ENCODE data around the gene C16orf87. TPM values are rescaled to one million over a fixed set of nuclear protein-coding genes. Genes with fewer than 3 reads are reported as not detected.
"Not testable (repeated sequence)": the region's sequence is repeated elsewhere in the genome, so short reads cannot be mapped to it uniquely, and the experiment has no call there.

The C16orf87 gene
- polyA plus RNA-seq (ENCODE audit: insufficient read length in 10 of 10): 10 to 100 TPM; 21.1 to 33.2 (median 25.4) TPM
- long read RNA-seq, donor 1, full-length matches to known transcripts: 10 of 10 reads
- long read RNA-seq, donor 1, partial matches to known transcripts: 0 of 10 reads
- long read RNA-seq, donor 1, other reads (novel, unspliced or antisense): 0 of 10 reads
- long read RNA-seq, donor 2, transcript C16orf87-201 (4 exons, 1,585 nt): major isoform, 6 of 6 reads
- long read RNA-seq, donor 2, partial matches to known transcripts: 0 of 6 reads
- long read RNA-seq, donor 2, other reads (novel, unspliced or antisense): 0 of 6 reads
- long read RNA-seq, donor 3: 0 reads
- long read RNA-seq, donor 4, full-length matches to known transcripts: 6 of 6 reads
- long read RNA-seq, donor 4, partial matches to known transcripts: 0 of 6 reads
- long read RNA-seq, donor 4, other reads (novel, unspliced or antisense): 0 of 6 reads
- long read RNA-seq, donor 5, full-length matches to known transcripts: 9 of 9 reads
- long read RNA-seq, donor 5, partial matches to known transcripts: 0 of 9 reads
- long read RNA-seq, donor 5, other reads (novel, unspliced or antisense): 0 of 9 reads
- long read RNA-seq, donor 6, full-length matches to known transcripts: 17 of 17 reads
- long read RNA-seq, donor 6, partial matches to known transcripts: 0 of 17 reads
- long read RNA-seq, donor 6, other reads (novel, unspliced or antisense): 0 of 17 reads
- long read RNA-seq, donor 7, partial matches to known transcripts: 0 of 3 reads
- long read RNA-seq, donor 7, other reads (novel, unspliced or antisense): 0 of 3 reads
- long read RNA-seq, donor 8, full-length matches to known transcripts: 10 of 10 reads
- long read RNA-seq, donor 8, partial matches to known transcripts: 0 of 10 reads
- long read RNA-seq, donor 8, other reads (novel, unspliced or antisense): 0 of 10 reads
- long read RNA-seq, donor 9: 0 reads

GRCh38 chr16:46830902-46831647 lies at the start of gene C16orf87:
TSS of gene C16orf87 (minus strand) at chr16:46831180. CDS start at chr16:46831149, 31 bp downstream.
- peak; percentile 91 to 98 (median 95) for DNase-seq

GRCh38 chr16:46875243-46875642 lies 44.3 kb upstream of the C16orf87 start:
- no peak for DNase-seq

GRCh38 chr16:46873201-46873600 lies 42.2 kb upstream of the C16orf87 start:
- DNase-seq: no peak

- peak in 1 of 3 donors; percentile 10 for DNase-seq
These were observed 40.6 kb upstream of the C16orf87 start for GRCh38 chr16:46871597-46871996.

GRCh38 chr16:46868891-46869290 lies 37.9 kb upstream of the C16orf87 start:
- not testable (repeated sequence) for DNase-seq

- not testable (repeated sequence) for DNase-seq
These were observed 36.5 kb upstream of the C16orf87 start for GRCh38 chr16:46867486-46867885.

GRCh38 chr16:46866286-46866685 lies 35.3 kb upstream of the C16orf87 start:
- no peak for DNase-seq

- DNase-seq: no peak
These were observed 31.8 kb upstream of the C16orf87 start for GRCh38 chr16:46862555-46863447.

GRCh38 chr16:46859719-46860152 lies 28.8 kb upstream of the C16orf87 start:
- peak in 1 of 3 donors; percentile 50 for DNase-seq

- DNase-seq: no peak
These were observed 27.2 kb upstream of the C16orf87 start for GRCh38 chr16:46858151-46858550.

GRCh38 chr16:46857368-46857945 lies 26.5 kb upstream of the C16orf87 start:
- DNase-seq: peak; percentile 27 to 61 (median 34)

GRCh38 chr16:46855389-46855788 lies 24.4 kb upstream of the C16orf87 start:
- no peak for DNase-seq

GRCh38 chr16:46854846-46855245 lies 23.9 kb upstream of the C16orf87 start:
- no peak for DNase-seq

GRCh38 chr16:46853713-46854443 lies 22.9 kb upstream of the C16orf87 start:
- DNase-seq: peak; percentile 61 to 84 (median 76)

- no peak for DNase-seq
These were observed 21.1 kb upstream of the C16orf87 start for GRCh38 chr16:46852130-46852529.

GRCh38 chr16:46850619-46851555 lies 19.9 kb upstream of the C16orf87 start:
- DNase-seq: no peak

- no peak for DNase-seq
These were observed 18.1 kb upstream of the C16orf87 start for GRCh38 chr16:46848768-46849764.

Measured in muscle of back (tissue), 13 donors.